HG02678 (cell line): ENCODE results near the gene MSLN.
"Not testable (repeated sequence)": the region's sequence is repeated elsewhere in the genome, so short reads cannot be mapped to it uniquely, and the experiment has no call there.

Experiments
- ATAC-seq: cut with Tn5 transposase; IDR thresholded peaks from one replicate; pipeline ENCODE4 v1.9.1; 2021; ENCODE audit warnings: mild to moderate bottlenecking, moderate library complexity; ENCODE audit not compliant: unreplicated experiment

The MSLN gene

DNA sequence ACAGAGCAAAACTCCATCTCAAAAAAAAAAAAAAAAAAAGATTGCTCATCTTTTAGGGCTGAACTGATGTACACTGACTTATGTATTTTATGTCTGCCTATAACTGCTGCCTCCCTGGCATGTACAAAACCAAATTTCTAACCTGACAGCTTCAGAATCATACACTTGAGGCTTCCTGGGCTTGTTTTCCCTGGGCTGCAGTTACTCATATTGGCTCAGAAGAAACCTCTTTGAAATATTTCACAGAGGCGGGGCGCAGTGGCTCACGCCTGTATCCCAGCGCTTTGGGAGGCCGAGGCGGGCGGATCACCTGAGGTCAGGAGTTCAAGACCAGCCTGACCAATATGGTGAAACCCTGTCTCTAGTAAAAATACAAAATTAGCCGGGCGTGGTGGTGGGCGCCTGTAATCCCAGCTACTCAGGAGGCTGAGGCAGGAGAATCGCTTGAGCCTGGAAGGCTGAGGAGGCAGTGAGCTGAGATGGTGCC is 6.4 kb upstream of the MSLN start:
- not testable (repeated sequence) for ATAC-seq

DNA sequence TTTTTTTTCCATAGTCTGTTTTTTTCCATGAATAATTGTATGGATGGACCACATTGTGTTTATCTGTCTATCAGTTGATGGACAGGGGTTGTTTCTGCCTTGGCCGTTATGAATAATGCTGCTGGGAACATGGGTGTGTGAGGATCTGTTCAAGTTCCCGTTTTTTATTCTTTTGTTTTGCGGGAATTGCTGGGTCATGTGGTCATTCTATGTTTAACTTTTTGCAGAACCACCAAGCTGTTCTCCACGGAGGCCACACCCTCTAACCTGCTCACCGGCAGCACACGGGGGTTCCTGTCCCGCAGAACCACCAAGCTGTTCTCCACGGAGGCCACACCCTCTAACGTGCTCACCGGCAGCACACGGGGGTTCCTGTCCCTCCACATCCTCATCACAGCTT is 5.9 kb upstream of the MSLN start:
- ATAC-seq: no peak

DNA sequence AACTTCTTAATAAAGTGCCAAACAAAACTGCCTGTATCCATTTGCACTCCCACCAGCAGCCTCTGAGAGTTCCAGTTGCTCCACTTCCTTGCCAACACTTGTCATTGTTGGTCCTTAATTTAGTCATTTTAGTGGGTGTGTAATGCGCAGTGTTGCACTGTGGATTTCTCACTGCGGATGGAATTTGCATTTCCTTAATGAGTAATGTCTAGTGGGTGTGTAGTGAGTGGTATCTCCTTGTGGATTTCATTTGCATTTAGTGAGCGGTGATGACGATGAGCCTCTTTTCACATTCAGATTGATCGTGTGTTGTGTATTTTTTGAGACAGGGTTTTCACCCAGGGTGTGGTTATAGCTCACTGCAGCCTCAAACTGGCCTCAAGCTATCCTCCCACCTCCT is 4.1 kb upstream of the MSLN start:
- no peak for ATAC-seq

DNA sequence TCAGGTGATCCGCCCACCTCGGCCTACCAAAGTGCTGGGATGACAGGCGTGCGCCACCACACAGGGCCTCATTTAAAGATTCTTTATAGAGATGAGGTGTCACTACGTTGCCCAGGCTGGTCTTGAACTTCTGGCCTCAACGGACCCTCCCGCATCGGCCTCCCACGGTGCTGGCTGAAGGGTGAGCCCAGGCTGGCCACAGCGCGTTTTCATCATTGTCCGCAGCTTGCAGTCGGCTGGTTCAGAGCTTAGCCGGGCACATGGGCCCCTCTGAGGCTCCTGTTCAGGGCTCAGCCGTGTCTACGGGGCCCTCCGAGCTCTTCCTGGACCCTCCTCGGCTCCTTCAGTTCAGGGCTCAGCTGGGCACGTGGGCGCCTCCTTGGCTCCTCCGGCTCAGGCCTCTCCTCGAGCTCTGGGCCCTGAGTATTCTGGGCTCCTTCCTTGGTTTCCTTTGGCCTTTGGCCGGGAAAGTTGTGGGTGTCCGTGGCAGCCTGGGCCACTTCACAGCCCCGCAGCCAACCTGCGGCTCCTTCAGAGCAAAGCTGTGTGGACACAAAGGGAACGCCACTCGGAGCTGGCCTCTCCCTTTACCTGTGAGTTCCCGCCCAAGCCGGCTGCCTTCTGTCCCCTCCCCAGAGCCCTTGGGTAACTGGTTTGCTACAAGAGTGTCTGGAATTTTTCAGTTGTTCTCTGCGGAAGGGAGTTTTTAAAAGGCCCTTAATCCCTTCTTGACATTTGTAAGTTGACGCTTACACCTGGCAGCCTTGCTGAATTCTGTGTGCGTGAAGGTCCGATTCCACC is 1.2 kb upstream of the MSLN start:
- ATAC-seq: no peak

DNA sequence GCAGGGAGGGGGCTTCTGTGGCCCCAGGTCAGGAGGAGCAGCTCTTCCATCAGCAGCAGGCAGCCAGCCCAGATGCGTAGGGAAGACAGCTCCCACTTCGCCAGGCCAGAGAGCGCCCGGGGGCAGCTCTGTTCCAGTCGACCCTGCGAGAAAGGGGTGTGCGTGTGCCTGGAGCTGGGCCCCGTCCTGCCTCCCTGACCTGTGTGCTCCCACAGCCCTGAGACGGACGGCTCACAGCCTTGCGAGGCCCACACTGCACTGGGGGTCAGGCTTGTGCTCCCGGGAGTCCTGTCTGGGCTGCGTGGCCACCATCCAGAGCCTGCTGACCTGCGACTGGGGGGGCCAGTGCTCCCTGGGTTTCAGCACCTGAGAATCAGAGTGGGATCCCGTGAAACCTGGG is 469 bp upstream of the MSLN start:
- ATAC-seq: no peak

DNA sequence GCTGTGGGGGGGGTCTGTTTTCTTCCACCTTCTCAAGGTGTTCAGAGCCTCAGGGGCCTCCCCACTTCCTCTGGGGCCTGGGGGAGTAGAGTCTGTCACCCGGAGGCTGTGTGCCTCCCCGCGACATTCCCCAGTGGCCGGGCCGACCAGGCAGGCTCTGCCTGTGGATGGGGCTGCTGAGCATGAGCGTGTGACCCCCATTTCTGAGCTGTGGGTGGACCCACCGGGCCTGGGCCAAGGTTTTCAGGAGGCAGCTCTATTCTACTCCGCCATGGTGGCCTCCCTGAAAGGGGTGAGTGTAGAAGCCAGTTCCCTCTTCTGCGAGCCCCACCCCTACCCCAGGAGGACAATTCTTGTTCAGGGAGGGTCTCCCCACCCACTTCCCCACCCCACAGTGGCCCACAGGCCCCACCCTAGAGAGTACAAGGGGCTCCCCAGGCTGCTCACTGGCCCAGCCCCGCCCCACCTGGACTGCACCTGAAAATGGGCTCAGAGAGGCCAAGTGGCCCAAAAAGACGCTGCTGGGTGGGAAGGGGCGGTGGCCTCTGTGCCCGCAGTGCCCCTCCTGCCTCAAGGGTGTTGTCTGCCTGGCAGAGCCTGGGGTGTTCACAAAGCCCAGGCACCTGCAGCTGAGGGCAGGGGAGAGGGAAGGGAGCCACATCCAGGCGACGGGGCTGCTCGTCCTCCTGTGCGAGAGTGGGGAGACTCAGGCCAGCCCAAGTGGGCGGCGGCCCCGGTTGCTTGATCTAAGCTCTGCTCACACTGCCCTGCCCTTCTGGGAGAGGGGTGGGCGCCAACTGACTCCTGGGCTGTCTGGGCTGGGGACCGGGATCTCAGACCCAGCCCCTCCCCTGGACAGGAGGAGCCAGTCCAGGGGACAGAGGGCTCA is 1.3 kb downstream of the MSLN start:
- ATAC-seq: no peak

DNA sequence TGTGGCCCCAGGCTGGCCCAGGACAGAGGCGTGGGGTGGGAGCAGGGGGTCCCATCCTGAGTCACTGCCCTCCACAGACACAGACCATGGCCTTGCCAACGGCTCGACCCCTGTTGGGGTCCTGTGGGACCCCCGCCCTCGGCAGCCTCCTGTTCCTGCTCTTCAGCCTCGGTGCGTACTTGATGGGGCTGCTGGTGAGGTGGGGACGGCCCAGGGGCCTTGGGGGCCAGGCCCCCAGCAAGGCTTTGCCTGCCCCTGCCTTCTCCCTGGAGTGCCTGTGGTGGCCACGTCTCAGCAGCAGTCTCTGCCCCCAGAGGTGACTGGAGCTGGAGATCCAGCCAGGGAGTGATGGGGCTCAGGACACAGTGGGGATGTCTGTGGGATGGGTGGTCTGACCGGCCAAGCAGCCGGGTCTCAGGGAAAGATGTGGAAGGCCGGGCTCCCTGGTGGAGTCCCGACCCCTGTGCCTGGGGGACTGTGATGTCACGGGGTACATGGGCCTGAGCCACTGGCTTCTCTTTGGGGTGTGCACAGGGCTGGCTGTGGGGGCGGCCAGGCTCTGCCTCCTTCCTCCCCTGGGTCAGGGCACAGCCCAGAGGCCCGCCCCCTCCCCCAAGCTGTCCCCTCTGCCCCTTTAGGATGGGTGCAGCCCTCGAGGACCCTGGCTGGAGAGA is 2.2 kb downstream of the MSLN start:
- ATAC-seq: no peak

DNA sequence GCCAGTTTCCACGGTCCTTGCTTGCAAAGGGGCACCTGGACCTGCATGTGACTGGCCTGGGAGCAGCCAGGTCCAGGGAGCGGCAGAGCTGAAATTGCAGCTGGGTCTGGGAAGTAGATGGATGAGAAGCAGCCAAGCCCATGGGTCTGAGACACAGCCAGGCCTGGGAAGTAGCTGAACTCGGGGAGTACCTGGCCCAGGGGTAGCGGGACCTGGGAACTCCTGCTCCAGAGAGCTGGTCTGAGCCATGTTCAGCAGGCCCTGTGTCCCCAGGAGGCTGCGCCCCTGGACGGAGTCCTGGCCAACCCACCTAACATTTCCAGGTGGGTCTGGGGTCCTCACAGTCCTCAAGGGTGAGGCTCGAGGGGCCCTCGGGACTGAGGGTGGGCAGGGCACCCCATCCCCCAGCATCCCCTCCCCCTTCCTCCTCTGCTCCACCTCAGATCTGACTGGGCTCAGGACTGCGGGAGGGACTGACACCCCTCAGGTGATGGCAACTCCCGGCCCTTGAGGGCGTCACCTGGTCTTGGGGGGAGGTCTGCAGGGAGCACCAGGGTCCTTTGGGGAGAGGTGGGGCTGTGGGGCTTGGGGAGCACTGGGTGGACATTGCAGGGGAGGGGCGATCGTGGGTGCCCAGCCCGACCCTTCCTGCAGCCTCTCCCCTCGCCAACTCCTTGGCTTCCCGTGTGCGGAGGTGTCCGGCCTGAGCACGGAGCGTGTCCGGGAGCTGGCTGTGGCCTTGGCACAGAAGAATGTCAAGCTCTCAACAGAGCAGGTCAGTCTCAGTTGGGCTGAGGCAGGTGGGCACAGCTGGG is 3.0 kb downstream of the MSLN start:
- no peak for ATAC-seq

DNA sequence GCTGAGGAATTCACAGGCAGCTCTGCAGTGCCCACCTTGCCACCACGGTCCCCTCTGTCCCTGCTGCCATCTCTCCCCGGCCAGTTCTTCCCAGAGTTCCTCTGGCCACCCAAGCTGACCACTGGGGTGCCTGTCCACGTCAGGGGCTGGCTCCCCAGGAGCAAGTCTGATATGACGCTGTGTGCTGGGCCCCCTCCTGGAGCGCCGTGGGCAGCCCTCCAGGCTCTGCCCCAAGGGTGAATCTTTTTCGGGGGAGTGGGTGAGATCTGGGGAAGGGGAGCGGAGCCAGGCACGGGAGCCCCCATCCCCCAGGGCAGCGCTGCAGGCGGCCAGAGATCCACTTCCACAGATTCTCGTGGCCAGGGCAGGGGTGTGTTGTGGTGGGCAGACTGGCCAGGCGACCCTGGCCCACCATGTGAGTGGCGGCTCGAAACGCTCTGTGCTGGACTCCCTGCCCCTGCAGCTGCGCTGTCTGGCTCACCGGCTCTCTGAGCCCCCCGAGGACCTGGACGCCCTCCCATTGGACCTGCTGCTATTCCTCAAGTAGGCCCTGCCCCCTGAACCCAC is 3.7 kb downstream of the MSLN start:
- no peak for ATAC-seq

DNA sequence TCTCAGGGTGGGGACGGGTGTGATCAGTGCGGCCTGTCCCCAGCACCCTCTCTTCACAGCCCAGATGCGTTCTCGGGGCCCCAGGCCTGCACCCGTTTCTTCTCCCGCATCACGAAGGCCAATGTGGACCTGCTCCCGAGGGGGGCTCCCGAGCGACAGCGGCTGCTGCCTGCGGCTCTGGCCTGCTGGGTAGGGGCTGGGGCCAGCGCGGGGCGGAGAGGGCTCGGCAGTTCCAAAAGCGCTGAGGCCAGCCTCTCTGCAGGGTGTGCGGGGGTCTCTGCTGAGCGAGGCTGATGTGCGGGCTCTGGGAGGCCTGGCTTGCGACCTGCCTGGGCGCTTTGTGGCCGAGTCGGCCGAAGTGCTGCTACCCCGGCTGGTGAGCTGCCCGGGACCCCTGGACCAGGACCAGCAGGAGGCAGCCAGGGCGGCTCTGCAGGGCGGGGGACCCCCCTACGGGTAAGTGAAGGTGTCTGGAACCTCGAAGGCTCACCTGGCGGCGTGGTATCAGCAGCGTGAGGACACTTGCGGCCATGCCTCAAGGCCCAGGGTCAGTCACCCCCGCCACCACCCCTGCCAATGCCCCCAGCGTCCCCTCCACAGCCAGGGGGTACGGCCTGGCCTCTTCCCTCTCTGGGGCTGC is 4.4 kb downstream of the MSLN start:
- ATAC-seq: no peak

DNA sequence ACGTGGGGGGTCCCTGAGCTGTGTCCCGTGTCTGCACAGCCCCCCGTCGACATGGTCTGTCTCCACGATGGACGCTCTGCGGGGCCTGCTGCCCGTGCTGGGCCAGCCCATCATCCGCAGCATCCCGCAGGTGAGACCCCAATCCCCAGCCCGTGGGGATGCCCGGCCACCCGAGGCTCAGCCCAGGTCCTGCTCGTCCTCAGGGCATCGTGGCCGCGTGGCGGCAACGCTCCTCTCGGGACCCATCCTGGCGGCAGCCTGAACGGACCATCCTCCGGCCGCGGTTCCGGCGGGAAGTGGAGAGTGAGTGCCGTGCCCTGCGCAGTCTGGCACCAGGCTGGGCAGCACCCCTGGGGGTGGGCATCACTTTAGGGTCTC is 4.9 kb downstream of the MSLN start:
- ATAC-seq: no peak

DNA sequence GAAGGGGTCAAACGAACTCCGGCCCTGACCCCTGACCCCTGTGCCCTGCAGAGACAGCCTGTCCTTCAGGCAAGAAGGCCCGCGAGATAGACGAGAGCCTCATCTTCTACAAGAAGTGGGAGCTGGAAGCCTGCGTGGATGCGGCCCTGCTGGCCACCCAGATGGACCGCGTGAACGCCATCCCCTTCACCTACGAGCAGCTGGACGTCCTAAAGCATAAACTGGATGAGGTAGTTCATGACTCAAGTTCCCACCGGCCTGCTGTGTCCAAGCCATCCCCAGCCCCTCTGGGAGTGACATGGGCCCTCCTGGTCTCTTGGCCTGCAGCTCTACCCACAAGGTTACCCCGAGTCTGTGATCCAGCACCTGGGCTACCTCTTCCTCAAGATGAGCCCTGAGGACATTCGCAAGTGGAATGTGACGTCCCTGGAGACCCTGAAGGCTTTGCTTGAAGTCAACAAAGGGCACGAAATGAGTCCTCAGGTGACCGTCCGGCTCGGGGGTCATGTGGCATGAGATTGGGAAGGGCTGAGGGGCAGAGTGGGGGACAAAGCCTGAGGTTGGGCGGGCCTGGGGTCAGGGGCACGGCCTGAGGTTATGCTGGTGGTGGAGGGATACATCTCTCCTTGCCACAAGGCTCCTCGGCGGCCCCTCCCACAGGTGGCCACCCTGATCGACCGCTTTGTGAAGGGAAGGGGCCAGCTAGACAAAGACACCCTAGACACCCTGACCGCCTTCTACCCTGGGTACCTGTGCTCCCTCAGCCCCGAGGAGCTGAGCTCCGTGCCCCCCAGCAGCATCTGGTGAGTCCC is 5.7 kb downstream of the MSLN start:
- ATAC-seq: no peak

DNA sequence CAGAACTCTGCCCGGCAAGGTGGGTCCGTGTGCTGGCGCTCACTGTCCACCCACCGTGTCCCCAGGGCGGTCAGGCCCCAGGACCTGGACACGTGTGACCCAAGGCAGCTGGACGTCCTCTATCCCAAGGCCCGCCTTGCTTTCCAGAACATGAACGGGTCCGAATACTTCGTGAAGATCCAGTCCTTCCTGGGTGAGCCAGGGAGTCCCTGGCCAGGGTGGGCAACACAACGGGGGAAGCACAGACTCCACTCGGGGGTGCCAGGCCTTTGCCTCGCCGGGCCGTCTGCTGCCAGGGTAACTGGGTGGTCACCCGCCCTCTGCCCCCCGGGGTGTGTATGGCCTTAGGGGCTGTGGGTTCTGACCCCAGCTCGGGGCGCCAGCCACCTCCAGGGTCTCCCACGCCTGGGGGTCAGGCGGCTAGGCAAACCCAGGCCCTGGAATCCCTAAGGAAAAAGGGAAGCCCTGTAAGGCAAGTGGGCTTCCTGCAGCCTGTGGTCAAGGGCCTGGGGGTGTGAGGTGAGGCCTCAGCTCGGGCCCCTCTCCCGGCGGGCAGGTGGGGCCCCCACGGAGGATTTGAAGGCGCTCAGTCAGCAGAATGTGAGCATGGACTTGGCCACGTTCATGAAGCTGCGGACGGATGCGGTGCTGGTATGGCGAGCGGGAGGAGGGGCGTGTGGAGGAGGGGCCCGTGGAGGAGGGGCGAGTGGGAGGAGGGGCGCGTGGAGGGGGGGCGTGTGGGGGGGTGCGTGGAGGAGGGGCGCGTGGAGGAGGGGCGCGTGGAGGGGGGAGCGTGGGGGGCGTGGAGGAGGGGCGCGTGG is 6.5 kb downstream of the MSLN start:
- no peak for ATAC-seq

DNA sequence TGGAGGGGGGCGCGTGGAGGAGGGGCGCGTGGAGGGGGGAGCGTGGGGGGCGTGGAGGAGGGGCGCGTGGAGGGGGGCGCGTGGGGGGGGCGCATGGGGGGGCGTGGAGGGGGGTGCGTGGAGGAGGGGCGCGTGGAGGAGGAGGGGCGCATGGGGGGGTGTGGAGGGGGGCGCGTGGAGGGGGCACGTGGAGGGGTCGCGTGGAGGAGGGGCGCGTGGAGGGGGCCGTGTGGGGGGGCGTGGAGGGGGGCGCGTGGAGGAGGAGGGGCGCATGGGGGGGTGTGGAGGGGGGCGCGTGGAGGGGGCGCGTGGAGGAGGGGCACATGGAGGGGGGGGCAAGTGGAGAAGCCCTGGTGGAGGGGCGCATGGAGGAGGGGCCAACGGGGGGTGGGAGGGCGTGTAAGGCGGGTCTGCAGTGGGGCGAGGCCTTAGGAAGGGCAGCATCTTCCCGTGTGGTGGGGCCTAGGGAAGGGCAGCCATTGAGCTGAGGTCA is 7.3 kb downstream of the MSLN start:
- ATAC-seq: no peak

DNA sequence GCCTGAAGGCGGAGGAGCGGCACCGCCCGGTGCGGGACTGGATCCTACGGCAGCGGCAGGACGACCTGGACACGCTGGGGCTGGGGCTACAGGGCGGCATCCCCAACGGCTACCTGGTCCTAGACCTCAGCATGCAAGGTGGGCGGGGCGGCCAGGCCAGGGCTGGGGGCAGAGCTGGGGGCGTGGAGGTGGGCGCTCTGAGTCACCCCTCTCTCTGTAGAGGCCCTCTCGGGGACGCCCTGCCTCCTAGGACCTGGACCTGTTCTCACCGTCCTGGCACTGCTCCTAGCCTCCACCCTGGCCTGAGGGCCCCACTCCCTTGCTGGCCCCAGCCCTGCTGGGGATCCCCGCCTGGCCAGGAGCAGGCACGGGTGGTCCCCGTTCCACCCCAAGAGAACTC is 7.9 kb downstream of the MSLN start:
- no peak for ATAC-seq

DNA sequence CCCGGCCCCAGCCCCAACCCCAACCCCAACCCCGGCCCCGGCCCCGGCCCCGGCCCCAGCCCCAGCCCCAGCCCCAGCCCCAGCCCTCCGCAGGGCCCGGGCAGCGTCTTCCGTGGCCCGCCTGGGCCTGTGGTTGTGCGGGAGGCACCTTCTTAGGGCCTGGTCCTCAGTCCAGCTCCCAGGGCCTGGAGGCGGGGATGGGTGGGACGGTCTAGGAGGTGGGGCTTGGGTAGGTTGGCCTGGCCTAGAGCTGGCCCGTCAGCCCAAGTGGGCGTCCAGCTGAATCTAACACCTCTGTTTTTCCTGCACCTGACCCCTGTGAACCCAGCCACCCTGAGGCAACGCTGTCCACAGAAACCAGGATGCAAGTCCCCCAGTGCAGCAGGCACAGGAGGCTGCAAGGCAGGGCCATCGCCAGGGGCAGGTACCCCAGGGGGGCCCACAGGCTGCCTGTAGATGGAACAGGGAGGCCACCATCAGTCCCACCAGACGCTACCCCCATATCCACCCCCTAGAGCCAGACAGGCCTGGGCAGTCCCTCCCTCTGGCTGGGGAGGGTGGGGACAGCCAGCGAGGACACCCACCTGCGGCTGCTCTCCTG is 8.8 kb downstream of the MSLN start:
- ATAC-seq: no peak

DNA sequence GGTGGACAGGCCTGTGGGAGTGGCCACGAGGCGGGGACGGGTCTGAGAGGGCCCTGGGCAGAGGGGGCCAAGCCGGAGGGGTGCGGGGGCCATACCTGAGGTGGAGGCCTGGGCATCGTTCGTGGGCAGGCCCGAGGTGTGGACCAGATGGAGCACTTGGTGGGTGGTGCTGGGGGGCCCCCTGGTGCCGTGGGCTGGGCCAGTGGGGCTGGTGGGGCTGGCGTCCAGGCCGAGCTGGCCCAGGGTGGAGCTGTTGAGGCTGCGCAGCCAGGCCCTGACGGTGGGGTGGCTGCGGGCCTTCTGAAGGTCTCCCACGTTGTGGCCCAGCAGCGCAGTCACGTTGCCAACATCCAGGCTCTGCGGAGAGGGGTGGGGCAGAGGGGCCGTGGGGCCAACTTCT is 9.4 kb downstream of the MSLN start:
- no peak for ATAC-seq

DNA sequence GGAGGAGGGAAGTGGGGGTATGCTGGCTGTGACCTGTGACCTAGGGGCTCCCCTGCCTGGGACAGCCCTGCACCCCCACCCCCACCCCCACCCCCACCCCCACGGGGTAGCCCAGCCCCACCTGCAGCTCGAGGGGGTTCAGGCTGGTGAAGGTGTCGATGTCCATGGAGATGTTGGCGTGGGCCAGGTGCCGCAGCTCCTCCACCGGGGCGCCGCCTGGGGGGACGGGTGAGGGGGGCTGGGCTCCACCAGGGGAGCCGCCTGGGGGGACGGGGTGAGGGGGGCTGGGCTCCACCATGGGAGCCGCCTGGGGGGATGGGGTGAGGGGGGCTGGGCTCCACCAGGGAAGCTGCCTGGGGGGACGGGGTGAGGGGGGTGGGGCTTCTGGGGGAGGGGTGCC is 9.9 kb downstream of the MSLN start:
- ATAC-seq: no peak
